ENCODE results near the gene PICK1. TPM values are rescaled to one million over a fixed set of nuclear protein-coding genes. Genes with fewer than 3 reads are reported as not detected.

Gene PICK1
- total and polyA plus RNA-seq, 2 of the 8 experiments (the other 6 are each of a cell fraction or from before 2014, with no cell fraction given) = 20.4 to 22.9 TPM

GRCh38 chr22:38075105-38075825 is 18.1 kb downstream of the PICK1 start:
- Histone ChIP-seq H2BK12ac (ENCODE audit: low read depth, low read length) (no peak overlapping the region), H3K36me3 (ENCODE audit: control insufficient read depth in 2 of 4, insufficient read depth in 4 of 4, low read length in 3 of 4) (peaks cover 3 to 13% (median 3%) of the 10 kb centered on the region in 4 experiments; a peak in 5 of 8 replicates), H3K9ac (replicated peaks in 1 of 4; ENCODE audit: extremely low read depth in 1 of 4, low read depth in 3 of 4, low read length in 3 of 4) (no peak overlapping the region), H4K8ac (ENCODE audit: extremely low read depth, insufficient read depth, low read length) (no peak overlapping the region; the same call in 1 of the 2 replicates), H2BK15ac (ENCODE audit: low read length) (no peak overlapping the region), H3K23ac (ENCODE audit: insufficient read length) (no peak overlapping the region), H3K4me3 (ENCODE audit: extremely low read depth in 1 of 4, insufficient read depth in 2 of 4, low read depth in 3 of 4, low read length in 4 of 4) (no peak overlapping the region), H2BK20ac (ENCODE audit: low read length) (no peak overlapping the region), H3K4ac (replicated peaks; ENCODE audit: insufficient read length, low read depth, low read length) (no peak overlapping the region), H3K23me2 (ENCODE audit: low read depth, low read length) (no peaks in the 10 kb centered on the region), H3K18ac (ENCODE audit: extremely low read depth, low read length) (no peak overlapping the region), H2AFZ (ENCODE audit: low read length) (no peak overlapping the region), H4K5ac (ENCODE audit: insufficient read length, low read depth, low read length) (no peak overlapping the region), H3K79me2 (ENCODE audit: control insufficient read depth in 1 of 2, insufficient read depth in 2 of 2, low read length in 2 of 2) (no peaks in the 10 kb centered on the region), H4K91ac (replicated peaks; ENCODE audit: insufficient read length, low read length) (no peak overlapping the region), H3K9me3 (ENCODE audit: insufficient read depth in 2 of 2, low read depth in 1 of 2, low read length in 1 of 2) (no peaks in the 10 kb centered on the region), H3K56ac (replicated peaks; ENCODE audit: insufficient read length, low read depth, low read length) (no peak overlapping the region), H2BK5ac (ENCODE audit: low read depth, low read length) (no peak overlapping the region), H3K4me1 (replicated peaks in 1 of 4; ENCODE audit: control insufficient read depth in 3 of 4, insufficient read depth in 4 of 4, low read length in 3 of 4) (no peaks in the 10 kb centered on the region), H4K20me1 (replicated peaks in 1 of 2; ENCODE audit: control insufficient read depth in 1 of 2, insufficient read depth in 2 of 2, low read length in 2 of 2) (peaks cover 0 to 5% of the 10 kb centered on the region in 2 experiments), H3K27me3 (replicated peaks in 1 of 4; ENCODE audit: control insufficient read depth in 3 of 4, extremely low read depth in 1 of 4, insufficient read depth in 3 of 4, low read length in 3 of 4) (peaks cover 0 to 9% (median 6%) of the 10 kb centered on the region in 4 experiments; a peak in 6 of 7 replicates), H2AK5ac (ENCODE audit: low read depth, low read length) (no peak overlapping the region), H3K14ac (ENCODE audit: insufficient read length) (no peak overlapping the region), H3K79me1 (ENCODE audit: low read depth, low read length) (no peaks in the 10 kb centered on the region), H3K4me2 (ENCODE audit: insufficient read depth in 1 of 2, low read depth in 2 of 2, low read length in 2 of 2) (no peak overlapping the region), H3K27ac (ENCODE audit: low read depth, low read length) (no peak overlapping the region), H2BK120ac (replicated peaks; ENCODE audit: low read depth, low read length) (no peak overlapping the region)
- DNase-seq (ENCODE audit: low read depth in 1 of 2, low spot score in 2 of 2) = no peak
- CTCF ChIA-PET (ENCODE audit: partially characterized antibody) = interaction anchor here (0.8 to 12.5 kb wide), 11 partner anchors 8 to 164 kb away, joined by 3 to 264 read pairs (median 7); partner anchors contain the start of gene PICK1
- no peak for FAIRE-seq
- POLR2A ChIA-PET (ENCODE audit: partially characterized antibody) = interaction anchor here (0.6 to 1.8 kb wide), 3 partner anchors 22 to 415 kb away, joined by 3 to 6 read pairs (median 3); no protein-coding TSS in a partner anchor
- 92% methylated on average over 27 of the region's 32 CpGs; no CpG with 5 or more reads in 1 of the 2 experiments for WGBS, 2 experiments (ENCODE audit: extremely low coverage in 1 of 2, insufficient coverage in 1 of 2, insufficient read length in 1 of 2, insufficient replicate concordance in 2 of 2, low coverage in 1 of 2, low lambda C conversion rate in 2 of 2, missing lambda C conversion rate in 1 of 2)
- TF ChIP-seq CREB1 (IDR thresholded peaks at IDR 0.05) (no peak), HDAC6 (IDR thresholded peaks at IDR 0.05; ENCODE audit: low read depth, low read length) (no peak), GTF2F1 (IDR thresholded peaks at IDR 0.05; ENCODE audit: borderline replicate concordance, low read depth, low read length) (no peak)
